Mucosa of gallbladder (tissue), 1 donor: Measurements from ENCODE around the gene MATN1. TPM values are rescaled to one million over a fixed set of nuclear protein-coding genes. Genes with fewer than 3 reads are reported as not detected.
"Not testable (repeated sequence)": the region's sequence is repeated elsewhere in the genome, so short reads cannot be mapped to it uniquely, and the experiment has no call there.

Source experiments
- DNase-seq: peaks from one replicate; pipeline ENCODE4 v3.0.0-alpha.2; 2020; ENCODE audit warnings: low spot score
- total RNA-seq: library from RNA; stranded (reverse); gene quantifications from one replicate; pipeline ENCODE4 v1.2.1, GENCODE V29; 2021
- donor health status: DM: no; HTN: no; CAD: no.

MATN1 gene, protein sequence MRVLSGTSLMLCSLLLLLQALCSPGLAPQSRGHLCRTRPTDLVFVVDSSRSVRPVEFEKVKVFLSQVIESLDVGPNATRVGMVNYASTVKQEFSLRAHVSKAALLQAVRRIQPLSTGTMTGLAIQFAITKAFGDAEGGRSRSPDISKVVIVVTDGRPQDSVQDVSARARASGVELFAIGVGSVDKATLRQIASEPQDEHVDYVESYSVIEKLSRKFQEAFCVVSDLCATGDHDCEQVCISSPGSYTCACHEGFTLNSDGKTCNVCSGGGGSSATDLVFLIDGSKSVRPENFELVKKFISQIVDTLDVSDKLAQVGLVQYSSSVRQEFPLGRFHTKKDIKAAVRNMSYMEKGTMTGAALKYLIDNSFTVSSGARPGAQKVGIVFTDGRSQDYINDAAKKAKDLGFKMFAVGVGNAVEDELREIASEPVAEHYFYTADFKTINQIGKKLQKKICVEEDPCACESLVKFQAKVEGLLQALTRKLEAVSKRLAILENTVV
- 0.12 TPM for total RNA-seq

DNA sequence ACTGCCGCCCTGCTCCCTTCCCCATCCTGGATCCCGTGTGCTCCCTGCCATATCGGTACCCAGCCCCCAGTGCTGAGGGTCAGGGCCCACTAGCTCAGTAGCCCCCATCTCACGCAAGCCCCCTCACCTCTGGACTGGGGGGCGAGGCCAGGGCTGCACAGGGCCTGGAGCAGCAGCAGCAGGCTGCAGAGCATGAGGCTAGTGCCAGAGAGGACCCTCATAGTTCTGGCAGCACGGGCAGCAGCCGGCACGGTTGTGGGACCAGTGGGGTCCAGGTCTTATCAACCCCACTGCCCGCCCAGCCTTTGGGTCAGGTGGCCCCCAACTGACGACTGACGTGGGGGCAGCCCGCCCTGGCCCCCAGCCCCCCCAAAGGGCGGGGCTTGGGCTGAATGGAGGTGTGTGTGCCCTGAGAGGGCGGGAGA, at the start of gene MATN1:
MATN1 (minus strand) TSS at position 255 of the 425 bp plus-strand sequence; CDS start at position 221, 34 bp downstream.
- no peak for DNase-seq

DNA sequence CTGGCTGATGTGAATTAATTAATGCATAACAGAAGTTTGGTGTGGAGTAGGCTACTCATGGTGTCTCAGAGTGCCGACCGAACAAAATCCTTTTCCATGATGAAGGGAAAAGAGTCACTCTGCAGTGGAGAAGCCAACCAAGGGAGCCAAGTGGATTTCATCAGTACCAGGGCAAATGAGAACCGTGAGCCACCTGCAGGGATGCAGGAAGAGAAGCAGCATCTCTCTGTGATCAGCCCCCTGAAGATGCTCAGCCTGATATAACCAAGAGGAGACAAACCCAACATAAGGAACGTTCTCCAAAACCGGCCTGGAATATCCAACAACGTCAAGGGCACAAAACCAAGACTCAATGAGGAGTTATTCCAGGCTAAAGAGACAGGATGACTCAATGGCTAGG, 47.6 kb upstream of the MATN1 start:
- DNase-seq: no peak

GRCh38 chr1:30770150-30770549, 46.8 kb upstream of the MATN1 start:
- DNase-seq: no peak

DNA sequence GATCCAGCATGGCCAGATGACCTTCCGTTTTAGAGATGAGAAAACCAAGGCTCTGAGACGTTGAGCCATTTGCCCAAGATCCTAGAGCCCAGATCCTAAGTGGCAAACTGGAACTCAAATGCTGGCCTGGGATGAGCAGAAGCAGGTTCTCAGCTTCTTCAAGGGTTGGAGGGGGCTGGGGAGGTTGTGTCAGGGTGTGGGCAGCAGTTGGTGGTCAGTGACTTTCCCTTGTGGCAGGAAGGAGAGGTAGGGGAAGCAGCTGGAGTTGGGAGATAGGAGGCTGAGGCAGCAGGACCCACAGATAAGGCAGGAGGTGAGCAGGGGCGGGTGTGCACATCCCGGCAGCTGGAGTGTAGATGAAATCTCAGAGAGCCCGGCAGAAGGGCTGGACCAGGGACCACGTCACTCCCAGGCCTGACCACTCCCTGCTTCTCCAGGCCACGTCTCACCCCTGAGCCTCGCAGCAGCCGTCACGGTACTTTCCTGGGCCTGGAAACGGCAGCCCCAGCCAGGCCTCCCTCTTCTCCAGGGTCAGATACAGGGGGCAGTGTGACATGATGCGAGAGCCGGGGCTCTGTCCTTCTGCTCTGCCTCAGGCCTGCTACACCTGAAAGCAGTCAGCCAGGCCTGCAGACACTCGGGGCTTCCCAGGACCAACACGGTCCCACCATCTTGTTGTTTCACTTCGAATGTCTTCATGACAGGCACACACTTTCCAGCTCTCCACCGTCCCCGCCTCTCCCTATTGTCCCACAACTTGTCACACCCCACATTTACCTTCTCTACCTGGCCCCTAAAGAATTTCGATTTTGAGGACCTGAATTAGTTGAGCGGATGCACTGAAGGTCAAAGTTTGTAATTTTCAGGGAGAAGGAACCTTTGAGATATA, 45.7 kb upstream of the MATN1 start:
- no peak for DNase-seq

DNA sequence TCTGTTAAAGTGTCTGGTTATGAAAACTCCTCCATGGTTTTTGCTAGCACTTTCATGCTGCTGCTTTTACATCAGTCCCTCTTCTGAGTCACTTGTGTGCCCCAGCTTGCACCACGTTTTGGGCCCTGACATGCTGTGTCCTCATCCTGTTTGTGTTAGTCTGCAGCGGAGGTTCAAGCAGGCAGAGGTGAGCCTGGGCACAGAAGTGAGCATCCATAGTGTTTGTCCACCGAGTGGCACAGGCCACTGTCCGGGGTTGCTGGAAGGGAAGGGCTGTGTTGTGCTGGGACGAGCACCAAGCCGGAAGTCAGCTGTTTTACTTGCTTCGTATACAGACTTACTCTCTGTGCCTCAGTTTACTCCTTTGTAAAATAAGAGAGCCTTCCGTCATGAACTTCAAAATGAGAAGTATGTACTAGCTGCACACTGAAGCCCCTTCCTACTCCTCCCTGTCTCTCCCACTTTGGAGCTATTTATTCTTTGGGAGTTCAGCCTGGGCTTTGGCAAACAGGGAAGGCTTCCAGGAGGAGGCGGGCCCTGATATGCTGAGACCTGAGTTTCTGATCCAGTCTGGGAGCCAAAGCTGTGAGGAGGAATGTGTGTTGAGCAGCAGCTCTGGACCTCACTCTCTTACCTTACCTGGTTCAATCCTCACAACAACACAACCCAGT, 44.9 kb upstream of the MATN1 start:
- DNase-seq: no peak

- DNase-seq: not testable (repeated sequence)
These were observed 43.6 kb upstream of the MATN1 start for GRCh38 chr1:30766948-30767347.

DNA sequence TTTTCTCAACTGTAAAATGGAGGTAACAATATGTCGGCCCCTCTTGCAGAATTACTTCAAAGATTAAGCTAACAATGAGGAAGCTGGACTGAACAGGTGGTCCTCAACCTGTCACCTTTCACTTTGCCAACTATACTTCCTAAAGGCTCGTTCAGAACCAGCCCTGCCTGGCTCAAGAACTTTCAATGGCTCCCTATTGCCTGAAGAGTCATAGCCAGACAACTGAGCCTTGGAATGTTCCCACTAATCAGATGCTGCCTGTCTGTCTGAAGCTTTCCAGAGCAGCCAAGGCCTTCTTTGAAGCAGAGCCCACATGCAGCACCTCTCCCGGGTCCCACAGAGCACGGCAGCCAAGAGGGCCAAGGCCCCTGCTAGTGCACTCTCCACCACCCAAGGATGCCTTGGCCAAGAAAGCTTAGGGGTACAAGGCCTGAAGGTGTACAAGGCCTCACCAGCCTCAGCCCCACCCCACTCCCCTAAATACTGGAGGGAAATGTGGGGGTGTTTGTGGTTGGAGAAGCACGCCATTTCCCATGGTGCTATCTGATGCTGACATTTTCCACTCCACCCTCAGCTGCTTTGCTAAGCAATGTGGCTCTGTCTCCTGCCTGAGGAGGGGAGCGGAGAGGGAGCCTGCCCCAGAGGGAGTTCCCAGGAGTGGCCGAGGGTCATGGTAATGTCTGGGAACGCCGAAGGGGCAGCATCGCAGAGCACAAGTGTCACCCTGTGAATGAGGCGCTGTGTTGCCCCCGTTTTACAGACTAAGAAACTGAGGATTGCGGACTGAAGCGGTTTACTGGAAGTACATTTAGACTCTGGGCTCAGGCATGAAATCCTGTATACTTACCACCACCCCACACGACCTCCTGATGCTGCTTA, 42.4 kb upstream of the MATN1 start:
- DNase-seq: no peak

- no peak for DNase-seq
These were observed 41.7 kb upstream of the MATN1 start for GRCh38 chr1:30764939-30765555.

DNA sequence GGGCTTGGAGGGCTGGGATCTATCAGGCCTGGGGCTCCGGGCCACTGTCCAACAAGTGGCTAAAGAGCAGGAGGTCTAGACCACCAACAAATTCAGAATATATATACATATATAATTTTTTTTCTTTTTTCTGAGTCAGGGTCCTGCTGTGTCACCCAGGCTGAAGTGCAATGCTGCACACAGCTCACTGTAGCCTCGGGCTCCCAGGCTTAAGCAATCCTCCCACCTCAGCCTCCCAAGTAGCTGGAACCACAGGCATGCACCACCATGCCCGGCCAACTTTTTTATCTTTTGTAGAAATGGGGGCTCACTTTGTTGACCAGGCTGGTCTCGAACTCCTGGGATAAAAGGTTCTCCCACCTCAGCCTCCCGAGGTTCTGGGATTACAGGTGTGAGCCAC, 41.0 kb upstream of the MATN1 start:
- no peak for DNase-seq

DNA sequence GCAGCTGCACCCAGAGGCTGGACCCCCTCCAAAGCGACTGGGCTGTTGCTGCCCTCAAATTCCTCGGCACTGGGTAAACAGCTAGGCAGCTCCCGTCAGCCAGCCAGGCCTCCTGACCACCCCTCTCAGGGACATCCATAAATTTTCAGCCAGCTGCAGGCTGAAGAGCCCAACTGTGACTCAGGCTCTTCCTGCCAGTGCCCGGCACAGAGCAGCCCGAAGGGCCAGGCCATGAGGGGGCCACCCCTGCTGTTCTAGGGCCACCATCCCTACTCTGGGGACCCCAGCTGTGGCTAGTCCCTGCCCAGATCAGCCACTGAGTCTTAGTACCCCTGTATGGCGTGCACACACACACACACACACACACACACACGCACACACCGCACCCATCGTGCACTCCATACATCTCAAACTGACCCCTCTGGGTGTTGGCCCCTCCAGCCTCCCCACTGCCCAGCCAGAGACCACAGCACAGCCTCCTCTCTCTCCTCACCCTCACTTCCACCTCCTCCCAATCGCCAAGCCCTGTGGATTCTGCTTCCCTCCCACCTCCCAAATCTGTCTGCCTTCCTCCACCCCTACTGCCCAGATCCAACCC, 40.4 kb upstream of the MATN1 start:
- DNase-seq: no peak

DNA sequence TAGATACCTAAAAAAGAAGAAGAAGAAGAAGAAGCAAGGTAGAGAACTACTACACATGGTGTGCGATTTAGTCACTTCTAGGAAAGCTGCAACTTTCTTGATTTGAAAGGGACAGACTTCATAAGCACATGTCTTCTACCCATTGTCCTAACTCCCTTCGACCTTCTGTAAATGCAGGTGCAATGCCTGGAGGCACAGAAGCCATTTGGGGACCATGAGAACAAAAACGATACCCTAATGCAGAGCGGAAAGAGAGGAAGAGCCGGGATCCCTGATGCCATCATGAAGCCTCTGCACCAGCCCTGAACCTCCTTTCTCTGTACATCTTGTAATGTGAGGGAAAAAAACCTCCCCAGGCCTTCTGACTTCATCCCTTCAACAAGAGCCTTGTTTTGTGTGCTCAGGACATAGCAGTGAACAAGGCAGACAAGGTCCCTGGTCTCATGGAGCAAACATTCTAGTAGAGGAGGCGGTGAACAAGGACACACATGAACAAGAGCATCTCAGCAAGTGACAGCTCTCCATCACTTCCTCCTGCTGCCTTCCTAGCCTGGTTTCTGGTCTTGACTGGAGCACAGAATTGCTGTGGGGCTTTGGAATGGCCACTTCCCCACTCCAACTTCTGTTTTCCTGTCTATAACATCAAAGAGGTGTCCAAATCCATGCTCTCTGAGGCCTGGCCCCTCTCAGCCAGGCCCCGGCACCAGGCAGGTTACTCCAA, 39.7 kb upstream of the MATN1 start:
- DNase-seq: no peak

DNA sequence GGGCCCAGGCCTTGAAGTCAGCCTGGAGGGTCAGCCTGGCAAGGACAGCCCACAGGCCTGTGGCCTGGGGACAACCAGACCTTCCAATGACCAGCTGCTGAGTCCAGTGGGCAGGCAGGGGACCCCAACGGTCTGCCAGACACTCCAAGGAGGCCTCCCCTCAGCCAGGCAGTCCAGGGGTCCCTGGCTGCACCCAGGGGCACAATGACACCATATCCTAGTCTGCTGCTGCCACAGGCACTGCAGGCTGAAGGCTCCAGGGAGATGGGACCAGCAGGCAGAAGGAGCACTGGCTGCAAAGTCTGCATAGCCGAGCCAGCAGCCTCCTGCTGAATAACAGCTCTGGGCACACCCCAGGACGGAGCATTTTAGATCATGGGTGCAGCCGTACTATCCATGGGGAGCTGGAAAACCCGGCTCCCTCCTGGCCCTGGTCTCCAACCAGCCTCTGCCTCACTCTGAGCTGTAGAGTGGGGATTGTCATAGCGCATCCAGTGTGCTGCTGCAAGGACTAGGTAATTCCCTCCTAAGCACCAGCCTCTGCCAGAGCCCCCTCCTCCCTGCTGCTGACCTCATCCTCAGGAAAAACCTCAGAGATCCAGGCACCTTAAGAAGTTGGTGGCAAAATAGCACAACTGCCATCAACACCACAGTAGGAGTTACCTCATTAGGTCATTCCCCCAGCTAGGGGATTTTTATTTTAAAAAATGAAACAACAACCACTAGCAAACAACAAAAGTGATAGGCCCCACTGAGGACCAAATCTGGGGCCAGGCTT, 39.0 kb upstream of the MATN1 start:
- no peak for DNase-seq

DNA sequence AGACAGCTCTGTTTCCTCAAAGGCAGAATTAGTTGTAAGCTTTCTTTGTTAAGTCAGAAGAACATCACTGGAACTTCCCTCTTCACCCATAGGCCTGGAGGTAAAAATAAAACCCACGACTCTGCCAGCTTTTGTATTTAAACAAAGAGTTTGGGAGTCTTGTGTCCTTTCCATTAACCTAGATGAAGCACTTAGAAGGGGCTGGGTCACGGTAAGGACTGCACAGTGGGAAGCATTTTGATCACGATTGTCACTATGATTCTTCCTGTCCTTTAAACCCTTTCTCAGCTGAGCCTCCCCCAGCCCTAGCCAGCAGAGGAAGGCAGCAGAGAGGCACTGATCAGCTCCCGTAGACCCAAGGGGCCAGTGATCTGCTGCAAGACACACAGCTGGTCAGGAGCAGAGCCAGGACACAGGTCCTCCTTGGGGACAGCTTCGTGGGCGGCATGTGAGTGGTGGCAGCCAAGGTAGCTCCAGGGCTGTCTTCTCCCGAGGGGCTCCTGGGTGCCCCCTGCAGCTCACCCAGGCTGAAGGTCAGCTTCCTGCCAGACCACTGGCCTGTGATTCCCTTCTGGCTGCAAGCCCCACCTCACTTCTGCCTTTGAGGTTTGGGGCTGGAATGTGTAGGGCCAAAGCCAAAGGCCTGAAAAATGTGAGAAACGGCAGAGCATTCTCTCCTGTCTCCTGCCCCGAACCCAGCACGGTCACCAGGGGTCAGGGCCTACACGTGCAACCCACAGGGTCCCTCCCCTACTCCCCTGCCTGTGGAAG, 38.2 kb upstream of the MATN1 start:
- no peak for DNase-seq

DNA sequence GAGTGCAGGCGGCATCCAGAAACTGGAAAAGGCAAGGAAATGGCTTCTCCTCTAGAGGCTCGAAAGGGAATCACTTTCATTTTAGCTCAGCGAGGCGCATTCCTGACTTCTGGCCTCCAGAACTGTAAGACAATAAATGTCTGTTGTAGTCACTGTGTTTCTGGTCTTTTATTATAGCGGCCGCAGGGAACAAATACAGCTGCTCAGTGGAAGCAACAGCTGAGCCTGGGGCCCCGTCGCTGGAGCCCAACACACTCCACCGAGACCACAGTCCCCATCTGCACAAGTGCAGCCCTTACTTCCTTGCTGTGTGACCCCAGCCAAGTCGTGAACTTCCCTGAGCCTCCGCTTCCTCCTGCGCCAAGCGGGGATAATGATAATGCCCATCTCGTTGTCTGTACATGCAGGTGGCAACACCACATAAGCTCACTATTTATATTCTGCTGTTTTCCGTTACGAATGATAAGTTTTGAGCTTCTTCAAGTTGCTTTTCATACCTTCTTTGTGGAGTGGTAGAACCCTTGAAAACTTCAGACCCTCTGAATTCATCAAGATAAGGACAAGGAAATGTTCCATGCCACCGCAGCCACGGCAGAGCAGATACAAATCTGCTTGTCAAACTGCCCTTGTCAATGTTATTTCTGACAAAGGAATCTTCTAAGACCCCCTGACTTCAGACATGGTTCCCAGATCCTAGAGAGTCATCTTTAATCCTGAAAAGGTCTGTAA, 37.4 kb upstream of the MATN1 start:
- DNase-seq: no peak

DNA sequence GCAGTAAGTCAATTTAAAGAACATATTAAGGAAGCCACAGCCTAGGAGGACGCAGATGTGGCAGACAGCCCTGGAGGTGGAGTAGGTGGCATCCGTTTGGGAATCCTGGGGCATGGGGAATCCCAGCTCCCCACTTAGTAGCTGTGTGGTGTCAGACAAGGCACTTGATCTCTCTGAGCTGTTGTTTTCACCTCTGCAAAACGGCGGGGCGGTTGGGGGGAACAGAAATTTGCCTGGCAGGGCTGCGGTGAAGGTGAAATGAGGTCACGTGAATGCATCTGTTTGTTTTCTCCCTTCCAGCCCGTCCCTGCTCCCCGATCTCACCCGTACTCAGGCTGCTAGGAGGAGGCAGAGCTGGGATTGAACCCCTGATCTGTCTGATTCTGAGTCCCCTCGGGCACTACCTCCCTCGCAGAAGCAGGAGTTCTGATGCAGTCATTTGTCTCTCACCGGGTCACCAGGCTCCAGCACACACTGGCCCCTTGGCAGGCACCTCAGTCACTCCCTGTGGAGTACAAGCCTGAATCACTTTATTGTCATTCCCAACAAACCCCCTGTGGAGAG, 36.4 kb upstream of the MATN1 start:
- DNase-seq: no peak

GRCh38 chr1:30758785-30759380, 35.5 kb upstream of the MATN1 start:
- DNase-seq: no peak
